H1 (cell line): ENCODE measurements around the gene TMEM266.

Source experiments
- CBX8 ChIP-seq: fragments of 300-800, 300-1000 bp; sonication (generic); IDR thresholded peaks from 2 replicates; pipeline ENCODE4 v1.7.1; 2016; ENCODE audit warnings: low read depth, low read length, borderline replicate concordance
- CEBPB ChIP-seq: IDR thresholded peaks from 2 replicates; pipeline ENCODE4 v1.6.1; 2012; ENCODE audit warnings: low read depth, low read length
- JUND ChIP-seq: IDR thresholded peaks from 2 replicates; pipeline ENCODE4 v1.6.1; 2011; ENCODE audit warnings: mild to moderate bottlenecking, improper control_type of control experiment, low read length
- POLR2A ChIP-seq, 2 experiments: IDR thresholded peaks; 1 replicate in 1 of 2; 2 replicates in 1 of 2; pipeline ENCODE4 v1.6.1; 2011; ENCODE audit warnings: low read depth in 2 of 2, low read length in 2 of 2, mild to moderate bottlenecking in 2 of 2; ENCODE audit errors: control extremely low read depth in 1 of 2
- POLR2AphosphoS5 ChIP-seq: IDR thresholded peaks from 2 replicates; pipeline ENCODE4 v1.6.1; 2011; ENCODE audit warnings: low read depth, low read length
- YY1 ChIP-seq: IDR thresholded peaks from 2 replicates; pipeline ENCODE4 v1.6.1; 2011; ENCODE audit warnings: low read depth, mild to moderate bottlenecking, low read length
- TF ChIP-seq, protein P1 (sequence below): IDR thresholded peaks from 2 replicates; pipeline ENCODE4 v1.6.1; 2012; ENCODE audit warnings: inconsistent platforms
- TF ChIP-seq, protein P2 (sequence below), 3 experiments: IDR thresholded peaks; 1 replicate in 2 of 3; 2 replicates in 1 of 3; pipeline versions ENCODE4 v1.5.1 to v1.6.1; 2011; ENCODE audit warnings: low read length in 3 of 3, mild to moderate bottlenecking in 3 of 3, inconsistent platforms in 2 of 3, low read depth in 1 of 3, moderate library complexity in 1 of 3; ENCODE audit not compliant: insufficient read depth in 1 of 3; ENCODE audit errors: control extremely low read depth in 1 of 3

DNA sequence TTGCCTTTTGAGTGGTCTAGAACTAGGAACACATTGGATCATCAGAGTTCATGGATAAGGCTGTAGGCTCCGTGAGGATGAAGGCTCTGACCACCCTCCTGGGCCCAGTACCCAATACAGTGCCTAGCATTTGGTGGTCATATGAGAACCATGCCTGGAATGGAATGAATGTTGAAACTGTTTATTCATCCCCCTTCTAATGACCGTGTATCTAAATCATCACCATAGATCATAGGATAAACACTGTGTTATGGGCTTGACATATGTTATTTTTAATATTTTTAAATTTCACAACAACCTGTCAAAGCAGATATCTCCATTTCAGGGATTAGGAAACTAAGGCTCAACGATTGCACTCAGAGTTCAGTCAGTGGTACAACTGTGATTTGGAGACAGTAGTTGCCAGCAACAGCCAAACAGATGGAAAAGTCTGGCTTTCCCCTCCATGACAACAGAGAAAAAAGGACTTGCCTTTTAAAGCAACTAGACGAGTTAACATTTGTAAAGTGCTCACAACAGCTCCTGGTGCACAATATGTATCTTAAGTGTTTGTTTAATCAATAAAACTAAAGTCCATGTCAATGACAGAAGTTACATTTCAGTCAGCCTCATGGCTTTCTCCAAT lies 89.6 kb downstream of the TMEM266 start:
- TF ChIP-seq, protein P1, sequence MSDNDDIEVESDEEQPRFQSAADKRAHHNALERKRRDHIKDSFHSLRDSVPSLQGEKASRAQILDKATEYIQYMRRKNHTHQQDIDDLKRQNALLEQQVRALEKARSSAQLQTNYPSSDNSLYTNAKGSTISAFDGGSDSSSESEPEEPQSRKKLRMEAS: no peak
- TF ChIP-seq CEBPB (no peak), POLR2AphosphoS5 (no peak), JUND (no peak), CBX8 (no peak), YY1 (no peak), POLR2A (IDR thresholded peaks at IDR 0.05; ENCODE audit: control extremely low read depth in 1 of 2, low read depth in 2 of 2, low read length in 2 of 2) (no peak)
- TF ChIP-seq, protein P2, sequence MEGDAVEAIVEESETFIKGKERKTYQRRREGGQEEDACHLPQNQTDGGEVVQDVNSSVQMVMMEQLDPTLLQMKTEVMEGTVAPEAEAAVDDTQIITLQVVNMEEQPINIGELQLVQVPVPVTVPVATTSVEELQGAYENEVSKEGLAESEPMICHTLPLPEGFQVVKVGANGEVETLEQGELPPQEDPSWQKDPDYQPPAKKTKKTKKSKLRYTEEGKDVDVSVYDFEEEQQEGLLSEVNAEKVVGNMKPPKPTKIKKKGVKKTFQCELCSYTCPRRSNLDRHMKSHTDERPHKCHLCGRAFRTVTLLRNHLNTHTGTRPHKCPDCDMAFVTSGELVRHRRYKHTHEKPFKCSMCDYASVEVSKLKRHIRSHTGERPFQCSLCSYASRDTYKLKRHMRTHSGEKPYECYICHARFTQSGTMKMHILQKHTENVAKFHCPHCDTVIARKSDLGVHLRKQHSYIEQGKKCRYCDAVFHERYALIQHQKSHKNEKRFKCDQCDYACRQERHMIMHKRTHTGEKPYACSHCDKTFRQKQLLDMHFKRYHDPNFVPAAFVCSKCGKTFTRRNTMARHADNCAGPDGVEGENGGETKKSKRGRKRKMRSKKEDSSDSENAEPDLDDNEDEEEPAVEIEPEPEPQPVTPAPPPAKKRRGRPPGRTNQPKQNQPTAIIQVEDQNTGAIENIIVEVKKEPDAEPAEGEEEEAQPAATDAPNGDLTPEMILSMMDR (IDR thresholded peaks at IDR 0.05; ENCODE audit: control extremely low read depth in 1 of 3, insufficient read depth in 1 of 3, low read depth in 1 of 3, low read length in 3 of 3): no peak
